ENCODE results near the gene BAX.

DNA sequence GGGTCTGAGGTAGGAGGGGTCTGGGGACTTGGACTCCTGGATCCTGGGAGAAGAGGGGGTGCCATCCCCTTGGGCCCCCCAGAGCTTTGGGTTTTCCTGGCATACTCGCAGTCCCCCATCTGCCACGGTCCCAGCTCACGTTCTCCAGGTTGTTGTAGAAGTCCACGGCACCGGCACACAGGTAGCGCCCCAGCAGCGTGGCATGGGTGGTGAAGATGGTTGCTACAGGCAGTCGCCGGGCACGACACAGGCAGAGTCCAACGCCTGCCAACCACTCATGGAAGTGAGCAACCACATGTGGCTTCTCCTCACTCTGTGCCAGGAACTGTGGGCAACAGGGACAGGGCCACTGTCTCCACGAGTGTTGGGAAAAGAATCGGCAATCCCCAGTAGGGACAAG lies 31.0 kb downstream of the BAX start:
- TF ChIP-seq, protein P1, sequence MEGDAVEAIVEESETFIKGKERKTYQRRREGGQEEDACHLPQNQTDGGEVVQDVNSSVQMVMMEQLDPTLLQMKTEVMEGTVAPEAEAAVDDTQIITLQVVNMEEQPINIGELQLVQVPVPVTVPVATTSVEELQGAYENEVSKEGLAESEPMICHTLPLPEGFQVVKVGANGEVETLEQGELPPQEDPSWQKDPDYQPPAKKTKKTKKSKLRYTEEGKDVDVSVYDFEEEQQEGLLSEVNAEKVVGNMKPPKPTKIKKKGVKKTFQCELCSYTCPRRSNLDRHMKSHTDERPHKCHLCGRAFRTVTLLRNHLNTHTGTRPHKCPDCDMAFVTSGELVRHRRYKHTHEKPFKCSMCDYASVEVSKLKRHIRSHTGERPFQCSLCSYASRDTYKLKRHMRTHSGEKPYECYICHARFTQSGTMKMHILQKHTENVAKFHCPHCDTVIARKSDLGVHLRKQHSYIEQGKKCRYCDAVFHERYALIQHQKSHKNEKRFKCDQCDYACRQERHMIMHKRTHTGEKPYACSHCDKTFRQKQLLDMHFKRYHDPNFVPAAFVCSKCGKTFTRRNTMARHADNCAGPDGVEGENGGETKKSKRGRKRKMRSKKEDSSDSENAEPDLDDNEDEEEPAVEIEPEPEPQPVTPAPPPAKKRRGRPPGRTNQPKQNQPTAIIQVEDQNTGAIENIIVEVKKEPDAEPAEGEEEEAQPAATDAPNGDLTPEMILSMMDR (optimal IDR thresholded peaks at IDR 0.05 in 1 of 3, IDR thresholded peaks at IDR 0.05 in 1 of 3, conservative IDR thresholded peaks at IDR 0.05 in 1 of 3; ENCODE audit: extremely low read depth in 1 of 3, insufficient read depth in 2 of 3, low read length in 3 of 3), result no peak
- TF ChIP-seq EZH2 (IDR thresholded peaks at IDR 0.05; ENCODE audit: low read length), result no peak

Data from keratinocyte (primary cell).